GM21576 (cell line): Measurements from ENCODE around the gene WWTR1.

ENCODE experiments used
- ATAC-seq: cut with Tn5 transposase; IDR thresholded peaks from one replicate; pipeline ENCODE4 v1.9.1; 2021; ENCODE audit warnings: mild to moderate bottlenecking, moderate library complexity; ENCODE audit not compliant: unreplicated experiment

WWTR1 gene

DNA sequence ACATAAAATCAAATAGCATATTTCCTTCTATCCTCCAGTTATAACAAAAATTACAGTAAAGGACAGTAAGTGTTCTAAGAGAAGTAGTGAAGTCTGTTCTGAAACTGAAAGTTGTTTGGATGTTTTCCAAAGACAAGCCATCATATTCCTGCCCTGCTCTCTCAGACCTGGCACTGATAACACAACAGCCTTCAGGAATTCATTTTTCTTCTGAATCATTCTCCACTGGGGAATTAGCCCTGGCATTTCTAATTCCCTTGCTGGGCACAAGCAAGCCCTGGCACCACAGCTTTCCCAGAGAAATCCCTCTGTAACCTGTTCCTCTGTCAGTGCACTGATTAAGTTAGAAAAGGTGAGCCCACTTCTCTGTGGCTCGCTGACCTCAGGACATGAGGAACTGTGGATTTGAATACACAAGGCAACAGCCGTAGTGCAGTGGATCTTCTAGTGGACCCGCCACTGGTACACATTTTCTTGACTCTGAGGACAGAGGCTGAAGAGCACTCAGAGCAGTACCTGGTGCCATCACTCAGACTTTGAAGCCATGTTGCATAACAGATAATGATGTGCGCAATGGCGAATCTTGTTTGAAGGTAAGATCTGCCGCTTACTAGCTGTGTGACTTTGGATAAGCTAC is 61.6 kb downstream of the WWTR1 start:
- ATAC-seq: no peak

DNA sequence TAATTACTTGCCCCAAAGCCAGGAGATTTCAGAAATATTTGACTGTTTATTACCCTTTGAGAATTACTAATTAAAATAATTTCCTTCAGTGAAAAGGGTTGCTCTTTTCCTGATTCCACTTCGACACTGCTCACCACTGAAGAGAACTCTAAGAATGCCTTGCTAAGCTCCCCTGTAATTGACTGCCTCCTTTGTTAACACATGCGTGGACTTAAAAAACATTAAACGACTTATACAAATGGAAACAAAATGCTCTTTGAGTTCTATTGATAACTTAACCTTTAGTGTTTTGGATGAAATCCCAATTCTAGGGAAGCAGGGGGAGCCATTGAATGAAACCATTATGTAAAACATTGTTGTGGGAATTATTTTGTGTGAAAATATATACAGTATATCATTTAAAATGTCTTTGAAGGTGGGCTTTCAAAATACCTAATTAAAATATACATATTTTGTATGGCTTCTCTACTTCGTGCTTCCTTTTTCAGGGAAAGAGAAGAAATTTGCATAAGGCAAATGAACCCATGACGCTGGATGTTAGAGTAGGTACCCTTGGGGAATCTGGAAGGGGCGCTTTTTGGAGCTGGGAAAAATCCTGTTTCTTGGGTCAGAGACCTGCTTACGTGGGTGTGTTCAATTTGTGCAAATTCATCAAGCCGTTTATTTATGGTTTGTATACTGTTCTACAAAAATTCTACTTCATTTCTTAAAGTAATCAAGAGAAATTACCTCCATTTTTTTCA is 64.2 kb downstream of the WWTR1 start:
- ATAC-seq: no peak

DNA sequence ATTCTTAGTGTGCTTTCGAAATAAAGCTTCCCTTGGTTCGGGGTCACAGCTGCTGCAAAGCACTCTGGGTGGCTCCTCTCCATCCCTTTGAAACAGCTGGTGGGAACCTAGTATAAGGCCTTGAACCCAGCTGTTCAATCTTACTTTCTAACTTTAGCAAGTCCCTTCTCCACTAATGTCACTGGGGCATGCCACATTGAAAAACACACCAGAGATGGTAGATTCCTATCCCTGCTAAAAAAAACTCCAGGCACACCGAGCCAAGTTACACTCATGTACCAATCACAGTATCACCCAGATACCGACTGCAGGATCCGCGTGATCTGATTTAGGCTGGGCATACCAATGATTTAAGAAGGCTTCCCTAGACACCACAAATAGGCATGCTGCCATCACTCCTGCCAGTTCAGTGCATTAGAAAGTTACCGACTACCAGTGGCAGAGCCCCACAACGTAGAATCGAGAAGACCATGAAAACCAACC is 65.0 kb downstream of the WWTR1 start:
- no peak for ATAC-seq

DNA sequence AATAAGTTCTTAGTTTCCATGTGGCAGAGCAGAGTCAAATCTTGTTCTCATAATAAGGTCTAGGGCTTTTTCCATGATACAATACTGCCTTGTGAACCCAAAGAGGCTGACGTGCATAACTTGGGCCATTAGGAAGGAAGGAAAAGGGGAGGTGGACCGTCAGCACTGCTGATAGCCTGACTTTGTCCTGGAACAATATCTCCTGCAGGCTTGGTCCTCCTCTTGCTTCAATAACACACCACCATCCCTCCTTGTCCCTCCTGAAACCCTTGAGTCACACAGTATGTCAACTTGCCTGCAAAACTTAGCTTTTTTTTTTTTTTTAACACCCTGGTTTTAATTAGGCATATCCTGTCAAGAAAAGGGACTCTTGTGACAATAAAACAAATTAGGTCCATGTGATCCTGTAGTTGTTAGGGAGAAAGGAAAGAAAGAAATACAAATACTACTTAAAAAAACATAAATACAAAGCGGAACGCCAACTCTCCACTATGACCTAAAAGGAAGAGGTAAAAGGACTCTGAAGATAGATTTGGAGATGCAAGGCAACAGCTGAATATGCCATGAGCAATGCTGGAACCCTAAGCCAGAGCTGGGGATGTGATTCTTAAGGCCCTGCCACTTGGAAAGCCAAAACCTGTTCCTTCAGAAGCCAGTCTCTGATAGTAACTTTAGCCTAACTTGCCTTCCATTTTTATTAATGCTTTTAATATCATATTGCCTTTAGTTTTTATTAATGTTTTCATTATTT is 67.0 kb downstream of the WWTR1 start:
- ATAC-seq: no peak

DNA sequence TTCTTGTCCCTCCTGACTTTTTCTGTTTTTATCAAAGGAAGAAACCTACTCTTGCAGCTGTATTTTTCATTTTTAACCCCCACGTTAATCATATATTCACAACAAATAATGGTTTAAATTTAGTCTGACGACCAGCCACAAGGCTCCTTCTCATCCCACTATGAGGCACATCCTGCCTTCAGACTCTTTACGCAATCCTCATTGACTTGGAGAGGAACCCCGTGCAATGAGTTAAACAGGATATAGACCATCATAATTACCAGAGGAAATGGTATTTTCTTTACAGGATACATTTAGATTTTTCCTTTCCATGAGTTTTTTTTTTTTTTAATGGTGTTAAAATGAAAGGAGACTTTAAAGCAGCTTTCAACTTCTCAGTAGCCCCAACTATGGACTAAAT is 68.5 kb downstream of the WWTR1 start:
- ATAC-seq: no peak

DNA sequence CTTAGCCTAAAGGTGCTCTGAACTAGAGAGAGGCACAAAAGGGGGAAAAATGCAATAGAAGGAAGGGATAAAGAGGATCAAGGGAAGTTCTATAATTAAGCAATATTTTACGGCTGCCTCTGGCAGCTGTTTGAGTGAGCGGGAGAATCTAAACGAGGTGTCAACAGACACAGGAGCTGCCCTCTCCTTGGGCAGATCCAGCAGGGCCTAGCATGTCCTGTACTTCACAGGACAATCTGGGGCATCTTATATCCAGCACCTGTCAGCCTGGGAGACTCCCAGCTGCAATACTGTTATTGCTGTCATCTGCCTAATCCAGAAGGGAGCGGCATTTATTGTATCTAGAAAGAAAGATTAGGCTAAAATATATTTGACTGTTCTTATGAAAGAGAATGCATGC is 68.9 kb downstream of the WWTR1 start:
- ATAC-seq: no peak

DNA sequence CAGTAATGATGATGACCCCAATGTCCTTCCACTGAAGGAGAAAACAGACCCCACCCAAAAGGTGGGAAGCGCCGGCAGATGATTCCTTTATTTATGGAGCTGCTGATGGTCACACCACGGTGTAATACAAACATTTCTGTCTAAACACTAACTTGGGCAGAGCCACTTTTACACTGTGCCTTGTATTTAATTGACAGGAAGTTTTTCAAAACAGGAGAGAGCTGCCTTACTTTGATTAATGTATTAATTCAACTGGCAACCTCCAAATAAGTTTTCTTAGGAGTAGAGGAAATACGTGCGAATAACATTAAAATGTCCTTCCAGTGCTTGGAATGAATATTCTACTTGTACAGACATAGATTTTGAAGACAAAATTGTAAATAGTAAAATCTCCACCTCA is 70.4 kb downstream of the WWTR1 start:
- no peak for ATAC-seq

DNA sequence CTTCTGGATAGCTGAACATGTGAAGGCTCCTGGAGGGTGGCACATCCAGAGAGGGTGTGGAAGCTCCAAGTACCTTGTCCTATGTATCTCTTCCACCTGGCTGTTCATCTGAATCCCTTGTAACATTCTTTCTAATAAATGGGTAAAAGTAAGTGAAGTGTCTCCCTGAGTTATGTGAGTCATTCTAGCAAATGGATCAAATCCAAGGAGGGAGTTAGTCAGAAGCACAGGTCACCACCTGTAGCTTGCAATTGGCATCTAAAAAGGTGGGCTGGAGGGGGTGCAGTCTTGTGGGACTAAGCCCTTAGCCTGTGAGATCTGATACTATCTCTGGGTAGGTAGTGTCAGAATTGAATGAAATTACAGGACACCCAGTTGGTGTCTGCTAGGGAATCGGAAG is 71.0 kb downstream of the WWTR1 start:
- ATAC-seq: no peak

DNA sequence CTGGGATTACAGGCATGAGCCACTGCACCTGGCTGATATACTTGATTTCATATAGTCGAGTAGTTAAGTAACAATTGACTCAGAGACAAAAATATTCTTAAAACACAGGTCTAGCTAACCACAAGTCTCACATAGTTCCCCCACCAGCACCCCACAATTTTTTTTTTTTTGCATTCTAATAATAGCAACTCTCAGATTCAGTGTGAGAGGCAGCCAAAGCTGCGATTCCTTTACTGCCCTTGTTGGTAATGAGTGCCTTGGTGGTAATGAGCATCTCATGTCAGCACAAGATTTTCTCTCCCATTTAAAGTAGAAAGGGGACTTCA is 72.5 kb downstream of the WWTR1 start:
- ATAC-seq: peak; percentile 89

DNA sequence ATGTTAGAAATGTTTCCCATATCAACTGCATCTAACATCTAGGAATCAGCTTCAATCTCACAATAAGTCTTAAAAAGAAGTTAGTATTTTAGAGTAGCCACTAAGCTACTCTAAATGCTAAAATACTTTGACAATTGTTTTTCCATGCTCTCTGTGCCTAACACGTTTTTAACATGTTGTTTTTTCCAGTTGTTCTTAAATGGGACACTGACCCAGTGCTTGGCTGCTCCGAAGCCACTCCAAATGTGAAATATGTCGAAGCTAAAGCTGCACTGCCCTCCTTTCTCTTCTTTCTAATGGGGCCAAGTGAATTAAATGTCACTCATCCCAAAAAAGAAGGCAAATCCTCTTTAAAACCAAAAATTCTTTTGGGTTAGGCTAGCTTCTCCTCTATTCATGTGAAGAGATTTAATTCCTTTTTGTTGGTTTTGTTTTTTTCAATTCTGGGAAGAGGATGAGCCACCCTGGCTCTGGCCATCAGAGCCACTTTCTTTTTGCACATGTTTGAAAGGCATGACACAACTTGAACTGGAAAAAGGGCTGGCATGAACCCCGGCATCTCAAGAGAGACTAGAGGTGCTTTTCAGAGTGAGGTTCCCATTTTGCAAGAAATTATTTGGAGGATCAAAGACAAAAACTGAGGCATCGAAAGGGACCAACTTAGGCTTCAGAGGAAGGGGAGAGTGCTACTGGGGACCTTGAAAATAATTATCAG is 73.7 kb downstream of the WWTR1 start:
- no peak for ATAC-seq

DNA sequence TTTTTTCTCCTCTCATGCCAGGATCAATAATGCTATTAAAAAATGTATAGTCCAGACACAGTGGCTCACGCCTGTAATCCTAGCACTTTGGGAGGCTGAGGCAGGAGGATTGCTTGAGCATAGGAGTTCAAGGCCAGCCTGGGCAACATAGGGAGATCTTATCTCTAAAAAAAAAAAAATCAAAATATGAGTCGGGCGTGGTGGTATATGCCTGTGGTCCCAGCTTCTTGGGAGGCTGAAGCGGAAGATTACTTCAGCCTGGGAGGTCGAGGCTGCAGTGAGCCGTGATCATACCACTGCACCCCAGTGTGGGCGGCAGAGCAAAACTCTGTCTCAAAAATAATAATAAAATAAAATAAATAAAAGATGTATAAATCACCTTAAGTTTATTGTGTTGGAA is 75.4 kb downstream of the WWTR1 start:
- no peak for ATAC-seq

DNA sequence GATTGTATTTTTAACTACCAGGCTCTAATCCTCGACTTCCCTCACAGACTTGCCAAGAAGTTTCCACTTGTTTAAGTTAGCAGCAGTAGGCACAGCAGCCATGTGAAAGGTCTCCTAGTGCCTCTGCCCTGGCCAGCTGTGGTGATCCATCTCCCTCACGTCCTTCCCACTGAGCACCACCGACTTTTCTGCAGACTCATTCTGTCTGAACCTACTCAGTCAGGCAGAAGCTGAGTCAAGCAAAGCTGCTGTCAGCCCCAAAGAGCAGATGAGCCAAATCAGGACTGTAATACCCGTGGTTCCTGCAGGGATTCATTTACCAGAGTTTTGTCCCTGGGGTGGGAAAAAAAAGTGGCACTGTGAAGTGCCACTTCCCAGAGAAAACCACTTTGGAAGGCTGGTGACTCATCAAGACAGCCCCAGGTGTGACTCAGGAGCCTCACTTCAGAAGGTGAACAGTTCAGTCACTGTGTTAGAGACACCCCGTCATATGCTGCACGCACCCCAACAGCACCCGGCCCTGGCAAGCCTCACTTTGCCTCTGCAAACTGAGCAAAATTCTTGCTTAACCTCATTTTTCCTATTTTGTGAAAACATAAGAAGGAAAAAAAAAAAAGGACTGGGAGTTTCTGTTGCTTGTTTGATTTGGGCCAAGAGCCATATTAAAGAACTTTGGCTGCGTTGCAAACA is 76.0 kb downstream of the WWTR1 start:
- no peak for ATAC-seq

DNA sequence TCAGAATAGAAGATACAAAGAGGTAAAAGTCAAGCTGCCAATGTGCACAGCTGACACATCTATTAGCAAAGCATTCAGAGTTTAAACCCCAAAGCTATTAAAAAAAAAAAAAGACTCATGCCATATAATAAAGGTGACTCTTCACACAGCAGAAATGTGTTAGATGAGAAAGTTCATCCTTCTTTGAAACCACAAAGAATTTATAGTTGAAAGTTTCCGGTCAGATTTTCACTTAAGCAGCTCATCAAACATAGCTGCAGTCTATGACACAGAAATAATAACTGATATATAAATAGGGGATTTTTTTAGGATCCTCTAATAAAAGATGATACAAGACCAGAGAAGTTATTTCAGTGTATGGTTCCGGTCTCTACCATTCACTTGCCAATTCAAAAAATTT is 76.6 kb downstream of the WWTR1 start:
- ATAC-seq: no peak

DNA sequence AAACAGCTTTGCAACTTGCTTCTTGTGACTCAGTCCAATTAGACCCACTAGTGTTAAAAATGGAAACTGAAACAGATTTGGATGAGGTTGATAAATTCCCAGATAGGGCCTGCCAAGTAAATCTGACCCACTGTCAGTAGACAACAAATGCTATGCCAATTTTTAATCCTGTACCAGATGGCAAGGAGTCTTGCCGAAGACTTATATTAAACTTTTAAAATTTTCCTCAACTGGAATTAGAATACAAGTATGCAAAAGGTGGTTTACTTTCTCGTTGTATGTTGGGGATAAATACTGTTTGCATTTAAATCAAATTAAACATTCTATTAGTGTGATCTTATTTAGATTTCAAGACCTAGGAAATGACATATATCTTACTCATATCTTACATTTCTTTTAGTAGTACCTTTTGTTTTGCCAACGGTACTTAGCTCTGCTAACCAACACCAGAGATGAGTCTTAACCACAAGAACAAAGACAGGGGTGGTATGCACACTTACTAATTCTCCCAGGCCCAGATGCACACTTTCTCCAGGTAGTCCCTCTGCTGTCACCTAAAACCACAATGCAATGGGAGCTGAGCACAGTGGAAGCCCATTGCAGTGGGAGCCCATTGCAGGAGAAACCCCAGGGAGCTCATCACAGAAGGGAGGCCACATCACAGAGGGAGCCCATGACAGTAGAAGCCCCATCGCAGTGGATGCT is 77.8 kb downstream of the WWTR1 start:
- ATAC-seq: no peak

DNA sequence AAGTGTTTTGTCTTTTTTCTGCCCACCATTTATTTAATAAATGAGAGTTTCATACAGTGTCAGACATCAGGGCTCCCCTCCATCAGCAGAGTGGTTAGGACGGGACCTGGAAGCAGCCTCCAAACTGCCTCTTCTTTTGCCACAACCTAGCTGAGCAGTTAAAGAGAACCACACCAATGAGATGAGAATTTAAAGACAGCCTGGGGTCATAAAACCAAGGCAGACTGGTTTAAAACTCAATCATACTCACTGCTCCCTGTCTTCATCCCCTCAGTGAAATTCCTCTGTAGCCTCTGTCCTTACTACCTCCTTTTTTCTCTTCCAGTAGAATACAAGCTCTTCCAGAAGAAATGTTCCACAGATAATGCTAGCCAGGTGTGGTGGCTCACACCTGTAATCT is 78.7 kb downstream of the WWTR1 start:
- no peak for ATAC-seq

DNA sequence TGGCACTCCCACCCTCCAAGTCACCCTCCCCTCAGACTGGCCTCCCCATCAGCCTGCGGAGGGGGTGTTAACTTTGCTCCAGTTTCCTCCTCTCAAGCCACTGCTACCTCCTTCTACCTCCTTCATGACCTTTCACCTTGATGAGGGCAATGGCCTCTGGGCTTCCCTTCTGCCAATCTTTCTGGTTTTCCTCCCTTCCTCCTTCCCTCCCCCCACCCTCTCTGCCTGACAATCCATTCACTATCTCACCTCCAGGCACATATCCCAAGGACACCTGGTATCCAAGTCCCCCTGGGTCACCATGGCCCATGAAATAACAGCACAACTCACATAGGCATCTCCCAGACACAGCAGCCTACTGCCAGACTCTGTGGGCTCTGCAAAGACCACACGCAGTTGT is 80.0 kb downstream of the WWTR1 start:
- no peak for ATAC-seq

DNA sequence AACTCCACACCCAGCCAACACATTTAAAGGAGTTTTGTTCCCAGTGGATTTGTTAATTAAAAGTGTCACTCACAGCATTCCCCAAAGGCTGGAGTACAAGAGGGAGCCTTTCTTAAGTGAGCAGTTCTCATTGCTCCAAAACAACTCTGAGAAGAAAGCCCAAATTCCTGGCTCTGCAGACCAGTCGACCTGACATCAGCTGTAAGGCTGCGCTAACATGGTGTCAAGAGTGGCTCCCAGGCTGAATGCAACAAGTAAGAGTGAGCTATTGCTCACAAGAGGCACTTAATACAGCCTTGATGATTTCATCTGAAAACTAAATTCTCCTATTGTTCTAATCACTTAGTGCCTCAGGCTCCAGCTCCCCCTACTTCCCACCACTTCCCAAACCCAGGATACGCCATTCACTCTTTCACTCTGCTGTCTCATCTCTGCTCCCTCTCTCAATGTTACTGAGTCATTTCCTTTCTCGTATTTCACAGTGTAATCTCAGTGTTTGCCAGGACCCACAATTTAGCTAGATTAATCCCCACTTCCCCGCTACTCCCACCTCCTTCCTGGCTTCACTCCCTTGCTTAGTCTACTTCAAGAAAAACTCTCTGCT is 81.8 kb downstream of the WWTR1 start:
- ATAC-seq: peak; percentile 42

DNA sequence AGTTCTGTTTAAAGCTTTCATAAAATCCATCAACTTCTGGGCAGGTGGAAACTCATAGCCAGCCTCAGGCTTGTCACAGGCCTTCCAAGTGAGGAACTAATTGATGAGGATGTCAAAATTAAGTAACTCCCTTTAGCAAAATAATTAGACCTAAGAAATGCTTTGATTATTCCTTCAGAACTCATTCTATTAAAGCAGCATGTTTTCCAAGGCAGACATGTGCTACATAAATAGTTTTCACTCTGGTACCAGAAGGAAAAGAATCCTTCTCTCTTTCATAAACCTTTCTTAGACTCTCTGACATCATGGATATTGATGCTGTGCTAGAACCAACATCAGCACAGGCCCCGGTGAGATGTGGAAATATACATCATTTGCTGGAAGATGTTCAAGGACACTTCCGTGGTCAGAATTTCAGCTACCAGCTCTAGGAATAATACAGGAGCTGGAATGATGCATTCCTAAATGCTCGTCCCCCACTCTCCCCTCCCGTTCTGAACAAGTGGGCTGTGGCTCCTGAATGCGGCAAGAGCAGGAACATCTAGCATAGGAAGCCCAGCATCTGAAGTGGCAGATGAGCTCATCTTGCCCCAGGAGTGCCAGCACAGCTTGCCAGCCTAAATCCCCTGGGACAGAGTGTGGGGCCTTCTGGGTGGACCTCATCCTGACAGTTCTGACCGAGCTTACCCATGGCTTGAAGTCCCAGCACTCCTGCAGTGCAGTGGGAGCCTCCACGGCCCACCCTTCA is 82.4 kb downstream of the WWTR1 start:
- ATAC-seq: no peak

DNA sequence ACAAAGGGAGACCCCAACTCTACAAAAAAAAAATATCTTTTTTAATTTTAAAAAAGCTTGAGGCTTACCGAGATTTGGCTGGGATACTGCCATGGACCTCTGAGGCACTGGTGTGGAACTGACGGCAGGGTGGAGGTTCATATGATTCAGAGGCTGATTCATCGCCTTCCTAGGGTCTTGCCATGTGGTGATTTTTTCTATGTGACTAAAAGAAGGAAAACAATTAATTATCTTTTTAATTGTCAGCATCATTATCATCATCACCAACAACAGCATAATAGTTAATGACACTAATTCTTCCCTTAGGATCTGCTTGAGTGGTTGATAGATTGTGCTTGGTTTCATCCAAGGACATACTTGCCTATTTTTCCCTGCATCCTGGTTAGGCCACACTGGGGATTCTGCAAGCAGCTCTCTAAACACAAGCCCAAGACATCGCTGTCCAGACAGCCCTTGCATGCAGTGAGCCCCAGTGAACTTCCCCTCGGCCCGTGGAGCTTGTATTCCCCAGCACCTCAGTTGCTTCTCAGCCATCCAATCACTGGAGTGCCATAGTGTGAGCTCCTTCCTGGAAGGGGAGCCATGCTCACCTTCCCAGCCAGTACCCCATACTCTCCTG is 84.9 kb downstream of the WWTR1 start:
- ATAC-seq: no peak
